ENCODE results near the gene RNF167. TPM values are rescaled to one million over a fixed set of nuclear protein-coding genes. Genes with fewer than 3 reads are reported as not detected.
A peak's percentile ranks its signal among the peaks of the same experiment; 100 is the strongest.

Gene RNF167
- total and polyA plus RNA-seq, 2 of the 8 experiments (the other 6 are each of a cell fraction or from before 2014, with no cell fraction given) = 140 to 281 TPM

DNA sequence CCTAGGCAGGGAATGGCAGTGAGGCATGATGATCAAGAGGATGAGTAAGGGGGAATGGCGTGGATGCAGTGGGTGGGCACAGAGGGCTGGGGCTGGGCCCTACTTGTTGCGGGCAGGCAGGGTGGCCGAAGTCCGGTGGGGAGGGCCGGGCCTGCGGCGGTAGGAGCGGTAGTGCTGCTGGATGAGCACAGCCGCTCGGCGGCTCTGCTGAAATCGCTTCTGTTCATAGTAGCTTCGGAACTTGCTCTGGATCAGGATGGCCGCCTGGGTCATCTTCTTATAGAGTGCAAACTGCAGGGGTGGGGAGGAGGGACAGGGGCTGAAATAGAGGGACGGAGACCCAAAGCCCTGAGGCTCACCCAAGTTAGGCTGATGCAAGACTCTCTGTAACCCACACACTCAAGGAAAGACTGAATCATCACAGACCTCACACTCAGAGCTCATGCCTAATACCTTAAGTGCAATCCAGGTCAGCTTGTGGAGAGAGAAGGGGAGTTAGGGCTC lies 29.0 kb downstream of the RNF167 start:
- TF ChIP-seq CBX5 (IDR thresholded peaks at IDR 0.05; ENCODE audit: low read depth, low read length) (no peak), POLR2A (IDR thresholded peaks at IDR 0.05; ENCODE audit: control extremely low read depth in 1 of 2, low read depth in 2 of 2, low read length in 2 of 2) (peak in 1 of 2 experiments; percentile 47; a peak in 1 of 3 replicates), TAF7 (optimal IDR thresholded peaks at IDR 0.05; ENCODE audit: borderline replicate concordance, low read depth, low read length) (no peak), TBP (IDR thresholded peaks at IDR 0.05; ENCODE audit: low read depth, low read length) (peak; percentile 17; the same call in 1 of the 2 replicates)
- TF ChIP-seq, protein P1, sequence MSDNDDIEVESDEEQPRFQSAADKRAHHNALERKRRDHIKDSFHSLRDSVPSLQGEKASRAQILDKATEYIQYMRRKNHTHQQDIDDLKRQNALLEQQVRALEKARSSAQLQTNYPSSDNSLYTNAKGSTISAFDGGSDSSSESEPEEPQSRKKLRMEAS (IDR thresholded peaks at IDR 0.05) = no peak
- H4K91ac ChIP-seq (replicated peaks; ENCODE audit: insufficient read length, low read length) = peak overlapping the region; percentile 77
- H3K9me3 ChIP-seq (ENCODE audit: insufficient read depth in 2 of 2, low read depth in 1 of 2, low read length in 1 of 2) = no peaks in the 10 kb centered on the region
- H3K79me2 ChIP-seq (ENCODE audit: control insufficient read depth in 1 of 2, insufficient read depth in 2 of 2, low read length in 2 of 2) = peaks cover 0 to 16% of the 10 kb centered on the region in 2 experiments; a peak in 2 of 4 replicates
- H4K8ac ChIP-seq (ENCODE audit: extremely low read depth, insufficient read depth, low read length) = peak overlapping the region; percentile 26; the same call in 1 of the 2 replicates
- no peak overlapping the region for H2BK20ac ChIP-seq (ENCODE audit: low read length)
- no peak for FAIRE-seq
- H3K36me3 ChIP-seq (ENCODE audit: control insufficient read depth in 2 of 4, insufficient read depth in 4 of 4, low read length in 3 of 4) = peaks cover 0 to 11% (median 0%) of the 10 kb centered on the region in 4 experiments; a peak in 1 of 8 replicates
- peak overlapping the region; percentile 55 for H3K4ac ChIP-seq (replicated peaks; ENCODE audit: insufficient read length, low read depth, low read length)
- H2BK120ac ChIP-seq (replicated peaks; ENCODE audit: low read depth, low read length) = no peak overlapping the region
- peaks cover 0 to 15% (median 6%) of the 10 kb centered on the region in 4 experiments; a peak in 3 of 7 replicates for H3K27me3 ChIP-seq (replicated peaks in 1 of 4; ENCODE audit: control insufficient read depth in 3 of 4, extremely low read depth in 1 of 4, insufficient read depth in 3 of 4, low read length in 3 of 4)
- H3K56ac ChIP-seq (replicated peaks; ENCODE audit: insufficient read length, low read depth, low read length) = peak overlapping the region; percentile 75
- CTCF ChIA-PET (ENCODE audit: partially characterized antibody) = interaction anchor here (1.0 to 6.2 kb wide), 4 partner anchors 9 to 60 kb away, joined by 3 to 31 read pairs (median 6); partner anchors contain the start of gene ENO3
- 0 out of 2 replicates have a peak overlapping the region, but pooled peaks have one; percentile 86 for H2AK5ac ChIP-seq (ENCODE audit: low read depth, low read length)
- peaks cover 19% of the 10 kb centered on the region; the same call in 1 of the 2 replicates for H3K23me2 ChIP-seq (ENCODE audit: low read depth, low read length)
- H4K20me1 ChIP-seq (replicated peaks in 1 of 2; ENCODE audit: control insufficient read depth in 1 of 2, insufficient read depth in 2 of 2, low read length in 2 of 2) = peaks cover 2 to 11% of the 10 kb centered on the region in 2 experiments
- peaks cover 3% of the 10 kb centered on the region; the same call in 1 of the 2 replicates for H3K79me1 ChIP-seq (ENCODE audit: low read depth, low read length)
- H2BK12ac ChIP-seq (ENCODE audit: low read depth, low read length) = peak overlapping the region; percentile 17; the same call in 1 of the 2 replicates
- no peak for DNase-seq (ENCODE audit: low read depth in 1 of 2, low spot score in 2 of 2)
- H4K5ac ChIP-seq (ENCODE audit: insufficient read length, low read depth, low read length) = peak overlapping the region; percentile 95
- H3K14ac ChIP-seq (ENCODE audit: insufficient read length) = no peak overlapping the region
- H3K4me3 ChIP-seq (ENCODE audit: extremely low read depth in 1 of 4, insufficient read depth in 2 of 4, low read depth in 3 of 4, low read length in 4 of 4) = peak overlapping the region; percentile 71 to 90 (median 85)
- peak overlapping the region; percentile 96 for H2BK5ac ChIP-seq (ENCODE audit: low read depth, low read length)
- WGBS, 2 experiments (ENCODE audit: extremely low coverage in 1 of 2, insufficient coverage in 1 of 2, insufficient read length in 1 of 2, insufficient replicate concordance in 2 of 2, low coverage in 1 of 2, low lambda C conversion rate in 2 of 2, missing lambda C conversion rate in 1 of 2) = 45% methylated on average over 15 of the region's 15 CpGs; no CpG with 5 or more reads in 1 of the 2 experiments
- POLR2A ChIA-PET (ENCODE audit: partially characterized antibody) = interaction anchor here (0.6 to 32.4 kb wide), 12 partner anchors 9 to 243 kb away, joined by 3 to 987 read pairs (median 5); partner anchors contain the start of genes C17orf107, CAMTA2, ENO3 and INCA1
- H3K18ac ChIP-seq (ENCODE audit: extremely low read depth, low read length) = peak overlapping the region; percentile 93
- H3K4me2 ChIP-seq (ENCODE audit: insufficient read depth in 1 of 2, low read depth in 2 of 2, low read length in 2 of 2) = peak overlapping the region; percentile 92 to 99
- no peak overlapping the region for H2AFZ ChIP-seq (ENCODE audit: low read length)
- H3K23ac ChIP-seq (ENCODE audit: insufficient read length) = no peak overlapping the region
- peaks cover 2 to 16% (median 9%) of the 10 kb centered on the region in 4 experiments for H3K4me1 ChIP-seq (replicated peaks in 1 of 4; ENCODE audit: control insufficient read depth in 3 of 4, insufficient read depth in 4 of 4, low read length in 3 of 4)
- H2BK15ac ChIP-seq (ENCODE audit: low read length) = peak overlapping the region; percentile 72; the same call in 1 of the 2 replicates
- no peak overlapping the region; the same call in 1 of the 2 replicates for H3K27ac ChIP-seq (ENCODE audit: low read depth, low read length)
- H3K9ac ChIP-seq (replicated peaks in 1 of 4; ENCODE audit: extremely low read depth in 1 of 4, low read depth in 3 of 4, low read length in 3 of 4) = peak overlapping the region in 3 of 4 experiments; percentile 31 to 93 (median 77); a peak in 6 of 7 replicates
